Measurements from ENCODE around the gene DDAH2.

Gene DDAH2

GRCh38 chr6:31727034-31727716 is 1.9 kb downstream of the DDAH2 start:
- peak; percentile 56; the same call in 1 of the 2 replicates for TF ChIP-seq MYC (IDR thresholded peaks at IDR 0.05; ENCODE audit: low read depth, low read length)
- peak; percentile 48; the same call in 1 of the 2 replicates for TF ChIP-seq MAX (IDR thresholded peaks at IDR 0.05; ENCODE audit: low read depth, low read length)
- TF ChIP-seq POLR2A (IDR thresholded peaks at IDR 0.05; ENCODE audit: extremely low read depth, insufficient read length): no peak
- no peak overlapping the region for H3K4me3 ChIP-seq (ENCODE audit: low read depth, low read length)
- DNase-seq (ENCODE audit: low read depth): peak; percentile 93

DNA sequence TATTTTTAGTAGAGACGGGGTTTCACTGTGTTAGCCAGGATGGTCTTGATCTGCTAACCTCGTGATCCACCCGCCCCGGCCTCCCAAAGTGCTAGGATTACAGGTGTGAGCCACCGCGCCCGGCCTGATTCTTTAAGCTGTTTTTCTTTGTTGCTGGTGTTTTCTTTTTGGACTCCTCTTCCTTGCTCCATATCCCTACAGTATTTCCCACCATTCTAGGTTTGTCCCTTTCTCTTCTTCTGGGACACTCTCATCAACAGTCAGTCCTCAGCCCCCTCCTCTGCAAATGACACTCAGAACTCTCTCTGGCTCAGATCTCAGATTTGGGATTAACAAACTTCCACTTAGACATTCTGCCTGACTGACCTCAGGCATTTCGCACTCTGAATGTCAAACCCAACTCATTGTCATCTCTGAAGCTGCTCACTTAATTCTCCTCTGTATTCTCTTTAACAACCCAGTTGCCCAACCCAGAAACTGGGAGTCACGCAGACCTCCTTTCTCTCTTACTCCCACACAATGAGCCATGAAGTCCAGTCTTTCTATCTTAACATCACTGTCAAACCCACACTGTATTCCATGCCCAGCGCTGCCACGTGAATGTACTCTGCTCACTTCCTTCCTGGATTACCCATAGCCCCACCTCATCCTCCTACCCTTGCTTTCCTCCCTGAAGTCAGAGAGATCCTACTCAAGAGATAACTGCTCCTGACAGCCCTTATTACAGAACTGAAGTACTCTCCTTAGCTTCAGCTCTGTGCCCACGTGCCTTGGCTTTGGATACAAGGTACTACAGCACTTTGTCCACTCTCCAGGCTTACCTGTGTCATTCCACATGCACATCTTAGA is 3.4 kb downstream of the DDAH2 start:
- peak; percentile 68 for DNase-seq (ENCODE audit: low read depth)
- H3K4me3 ChIP-seq (ENCODE audit: low read depth, low read length): no peak overlapping the region
- TF ChIP-seq POLR2A (IDR thresholded peaks at IDR 0.05; ENCODE audit: extremely low read depth, insufficient read length) (no peak), MAX (IDR thresholded peaks at IDR 0.05; ENCODE audit: low read depth, low read length) (peak; percentile 26; the same call in 1 of the 2 replicates)

- TF ChIP-seq, protein P1, sequence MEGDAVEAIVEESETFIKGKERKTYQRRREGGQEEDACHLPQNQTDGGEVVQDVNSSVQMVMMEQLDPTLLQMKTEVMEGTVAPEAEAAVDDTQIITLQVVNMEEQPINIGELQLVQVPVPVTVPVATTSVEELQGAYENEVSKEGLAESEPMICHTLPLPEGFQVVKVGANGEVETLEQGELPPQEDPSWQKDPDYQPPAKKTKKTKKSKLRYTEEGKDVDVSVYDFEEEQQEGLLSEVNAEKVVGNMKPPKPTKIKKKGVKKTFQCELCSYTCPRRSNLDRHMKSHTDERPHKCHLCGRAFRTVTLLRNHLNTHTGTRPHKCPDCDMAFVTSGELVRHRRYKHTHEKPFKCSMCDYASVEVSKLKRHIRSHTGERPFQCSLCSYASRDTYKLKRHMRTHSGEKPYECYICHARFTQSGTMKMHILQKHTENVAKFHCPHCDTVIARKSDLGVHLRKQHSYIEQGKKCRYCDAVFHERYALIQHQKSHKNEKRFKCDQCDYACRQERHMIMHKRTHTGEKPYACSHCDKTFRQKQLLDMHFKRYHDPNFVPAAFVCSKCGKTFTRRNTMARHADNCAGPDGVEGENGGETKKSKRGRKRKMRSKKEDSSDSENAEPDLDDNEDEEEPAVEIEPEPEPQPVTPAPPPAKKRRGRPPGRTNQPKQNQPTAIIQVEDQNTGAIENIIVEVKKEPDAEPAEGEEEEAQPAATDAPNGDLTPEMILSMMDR (IDR thresholded peaks at IDR 0.05; ENCODE audit: low read depth, low read length): no peak
- TF ChIP-seq MAX (IDR thresholded peaks at IDR 0.05; ENCODE audit: low read depth, low read length): no peak
- no peak for TF ChIP-seq POLR2A (IDR thresholded peaks at IDR 0.05; ENCODE audit: extremely low read depth, insufficient read length)
- TF ChIP-seq MYC (IDR thresholded peaks at IDR 0.05; ENCODE audit: low read depth, low read length): no peak
- no peak overlapping the region for H3K4me3 ChIP-seq (ENCODE audit: low read depth, low read length)
- DNase-seq (ENCODE audit: low read depth): no peak
Measured at GRCh38 chr6:31723980-31724691, 5.0 kb downstream of the DDAH2 start.

DNA sequence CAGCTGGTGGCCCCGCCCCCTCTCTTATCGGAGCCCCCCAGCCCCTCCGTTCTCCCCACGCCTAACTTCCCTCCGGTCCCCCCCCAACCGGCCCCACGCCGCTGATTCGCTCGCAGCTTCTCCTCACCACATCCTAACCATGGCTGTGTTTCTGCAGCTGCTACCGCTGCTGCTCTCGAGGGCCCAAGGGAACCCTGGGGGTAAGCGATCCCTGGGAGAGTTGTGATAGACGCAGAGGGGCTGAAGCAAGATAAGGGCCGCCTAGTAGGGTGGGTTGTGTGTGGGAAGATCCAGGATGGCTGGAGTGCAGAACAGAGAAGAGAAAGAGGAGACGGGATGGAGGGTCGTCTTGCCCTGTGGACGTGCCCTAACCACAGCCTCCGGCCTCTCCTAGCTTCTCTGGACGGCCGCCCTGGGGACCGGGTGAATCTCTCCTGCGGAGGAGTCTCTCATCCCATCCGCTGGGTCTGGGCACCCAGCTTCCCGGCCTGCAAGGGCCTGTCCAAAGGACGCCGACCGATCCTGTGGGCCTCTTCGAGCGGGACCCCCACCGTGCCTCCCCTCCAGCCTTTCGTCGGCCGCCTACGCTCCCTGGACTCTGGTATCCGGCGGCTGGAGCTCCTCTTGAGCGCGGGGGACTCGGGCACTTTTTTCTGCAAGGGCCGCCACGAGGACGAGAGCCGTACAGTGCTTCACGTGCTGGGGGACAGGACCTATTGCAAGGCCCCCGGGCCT is 5.7 kb downstream of the DDAH2 start, which contains the start of gene MPIG6B:
Gene MPIG6B (plus strand): TSS at position 129 of the 735 bp plus-strand sequence. CDS start 11 bp downstream, at position 140.
- TF ChIP-seq, protein P1 (IDR thresholded peaks at IDR 0.05; ENCODE audit: low read depth, low read length): no peak
- TF ChIP-seq MYC (IDR thresholded peaks at IDR 0.05; ENCODE audit: low read depth, low read length) (no peak), POLR2A (IDR thresholded peaks at IDR 0.05; ENCODE audit: extremely low read depth, insufficient read length) (no peak)
- peak; percentile 79 for DNase-seq (ENCODE audit: low read depth)

DNA sequence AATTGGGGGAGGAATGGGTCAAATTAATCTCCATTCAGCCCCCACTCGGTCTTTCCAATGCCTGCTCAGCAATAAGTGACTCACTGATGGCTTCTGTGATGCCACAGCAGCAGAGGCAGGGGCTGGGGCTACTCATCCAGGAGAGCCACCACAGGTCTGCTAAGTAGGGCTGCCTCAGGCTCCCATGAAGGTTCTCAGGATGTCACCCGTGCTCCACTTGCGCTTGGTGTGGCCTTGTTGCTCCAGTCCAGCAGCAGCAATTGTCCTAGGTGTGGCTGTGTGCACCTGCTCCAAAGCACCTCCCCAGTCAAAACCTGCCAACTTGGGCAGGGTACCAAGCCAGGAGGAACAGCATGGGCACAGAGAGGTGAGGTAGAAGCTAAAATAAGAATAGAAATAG is 6.9 kb downstream of the DDAH2 start:
- H3K4me3 ChIP-seq (ENCODE audit: low read depth, low read length): no peak overlapping the region
- TF ChIP-seq POLR2A (IDR thresholded peaks at IDR 0.05; ENCODE audit: extremely low read depth, insufficient read length) (no peak), MAX (IDR thresholded peaks at IDR 0.05; ENCODE audit: low read depth, low read length) (no peak), MYC (IDR thresholded peaks at IDR 0.05; ENCODE audit: low read depth, low read length) (no peak)
- TF ChIP-seq, protein P1 (IDR thresholded peaks at IDR 0.05; ENCODE audit: low read depth, low read length): no peak
- DNase-seq (ENCODE audit: low read depth): no peak

More for the DNA sequence above, 5.7 kb downstream of the DDAH2 start, which contains the start of gene MPIG6B:
- no peak within 1 kb of the TSS for H3K4me3 ChIP-seq (ENCODE audit: low read depth, low read length)

- no peak within 1 kb of the TSS for H3K4me3 ChIP-seq (ENCODE audit: low read depth, low read length)
- no peak for TF ChIP-seq MYC (IDR thresholded peaks at IDR 0.05; ENCODE audit: low read depth, low read length)
- no peak for TF ChIP-seq MAX (IDR thresholded peaks at IDR 0.05; ENCODE audit: low read depth, low read length)
- no peak for TF ChIP-seq POLR2A (IDR thresholded peaks at IDR 0.05; ENCODE audit: extremely low read depth, insufficient read length)
- TF ChIP-seq, protein P1 (IDR thresholded peaks at IDR 0.05; ENCODE audit: low read depth, low read length): no peak
- no peak for DNase-seq (ENCODE audit: low read depth)
Measured at GRCh38 chr6:31721351-31722020, 7.6 kb downstream of the DDAH2 start, which contains the start of gene LY6G6C. LY6G6C (minus strand) TSS chr6:31721746; CDS start chr6:31721679, 67 bp downstream.
